ENCODE measurements around the gene ANKRD50. TPM values are rescaled to one million over a fixed set of nuclear protein-coding genes. Genes with fewer than 3 reads are reported as not detected.

ANKRD50 gene
- total RNA-seq, 1 donor from 2014 or later: 58.9 TPM

DNA sequence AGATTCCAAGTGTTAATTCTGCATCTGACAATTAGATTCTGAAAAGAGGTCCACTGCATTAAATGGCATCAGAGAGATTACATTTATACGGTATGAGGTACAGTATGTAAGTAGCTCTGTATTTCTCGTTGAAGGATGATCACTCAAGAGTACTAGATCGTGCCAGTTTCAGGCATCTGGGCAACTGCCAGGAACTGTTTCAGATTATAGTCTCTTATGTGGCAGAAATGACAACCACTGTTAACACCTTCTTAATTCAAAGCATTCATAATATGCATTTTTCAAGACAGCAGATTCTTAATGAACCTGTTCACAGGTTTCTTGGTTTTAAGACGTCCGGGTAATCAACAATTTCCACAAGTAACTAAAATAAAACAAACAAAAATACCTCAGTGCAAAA, 1.6 kb downstream of the ANKRD50 start:
- DNase-seq: no peak
- Mint-ChIP-seq H3K4me1 (ENCODE audit: low read depth, unreplicated experiment) (peaks cover 27% of the 10 kb centered on the region), H3K36me3 (ENCODE audit: unreplicated experiment) (no peaks in the 10 kb centered on the region), H3K4me3 (ENCODE audit: unreplicated experiment) (no peak overlapping the region), H3K27ac (ENCODE audit: unreplicated experiment) (no peak overlapping the region), H3K27me3 (ENCODE audit: unreplicated experiment) (peaks cover 4% of the 10 kb centered on the region), H3K9me3 (ENCODE audit: unreplicated experiment) (peaks cover 7% of the 10 kb centered on the region)
- TF ChIP-seq, protein P1, sequence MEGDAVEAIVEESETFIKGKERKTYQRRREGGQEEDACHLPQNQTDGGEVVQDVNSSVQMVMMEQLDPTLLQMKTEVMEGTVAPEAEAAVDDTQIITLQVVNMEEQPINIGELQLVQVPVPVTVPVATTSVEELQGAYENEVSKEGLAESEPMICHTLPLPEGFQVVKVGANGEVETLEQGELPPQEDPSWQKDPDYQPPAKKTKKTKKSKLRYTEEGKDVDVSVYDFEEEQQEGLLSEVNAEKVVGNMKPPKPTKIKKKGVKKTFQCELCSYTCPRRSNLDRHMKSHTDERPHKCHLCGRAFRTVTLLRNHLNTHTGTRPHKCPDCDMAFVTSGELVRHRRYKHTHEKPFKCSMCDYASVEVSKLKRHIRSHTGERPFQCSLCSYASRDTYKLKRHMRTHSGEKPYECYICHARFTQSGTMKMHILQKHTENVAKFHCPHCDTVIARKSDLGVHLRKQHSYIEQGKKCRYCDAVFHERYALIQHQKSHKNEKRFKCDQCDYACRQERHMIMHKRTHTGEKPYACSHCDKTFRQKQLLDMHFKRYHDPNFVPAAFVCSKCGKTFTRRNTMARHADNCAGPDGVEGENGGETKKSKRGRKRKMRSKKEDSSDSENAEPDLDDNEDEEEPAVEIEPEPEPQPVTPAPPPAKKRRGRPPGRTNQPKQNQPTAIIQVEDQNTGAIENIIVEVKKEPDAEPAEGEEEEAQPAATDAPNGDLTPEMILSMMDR (IDR thresholded peaks at IDR 0.05; ENCODE audit: partially characterized antibody, unreplicated experiment): no peak

DNA sequence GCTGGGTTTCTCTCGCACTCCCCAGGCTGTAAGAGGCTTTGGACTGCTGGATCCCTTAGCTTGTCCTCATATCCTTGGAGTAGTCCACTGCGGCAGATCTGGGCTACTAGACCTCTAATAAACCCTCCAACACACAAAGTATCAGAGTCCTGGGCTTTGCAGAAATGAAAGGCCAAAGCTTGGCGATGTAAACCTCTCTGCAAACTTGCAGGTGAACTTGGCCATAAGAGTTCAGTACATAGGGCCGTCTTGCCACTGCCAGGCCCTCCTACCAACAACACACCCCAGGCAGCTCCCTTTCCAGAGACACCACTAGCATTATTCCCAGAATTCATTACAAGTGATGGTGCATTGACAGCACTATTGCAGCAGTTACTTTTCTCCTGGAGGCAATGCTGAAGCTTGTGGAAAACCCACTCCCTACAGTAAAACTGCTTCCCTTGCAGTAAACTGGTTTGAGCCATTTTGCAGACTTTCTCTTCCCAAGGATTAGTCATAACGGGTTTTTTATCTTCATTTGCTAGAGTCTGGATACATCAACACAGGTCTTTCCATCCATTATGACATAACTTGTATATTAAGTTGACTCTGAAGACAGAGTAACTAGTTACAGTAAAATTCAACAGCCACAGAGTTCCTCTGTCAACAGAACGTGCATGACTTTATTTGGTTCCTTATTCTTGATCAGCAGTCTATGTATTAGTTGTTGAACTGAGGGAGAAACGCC, 2.4 kb downstream of the ANKRD50 start:
- Mint-ChIP-seq H3K36me3 (ENCODE audit: unreplicated experiment) (no peaks in the 10 kb centered on the region), H3K9me3 (ENCODE audit: unreplicated experiment) (peaks cover 7% of the 10 kb centered on the region), H3K27ac (ENCODE audit: unreplicated experiment) (no peak overlapping the region), H3K27me3 (ENCODE audit: unreplicated experiment) (peaks cover 4% of the 10 kb centered on the region), H3K4me1 (ENCODE audit: low read depth, unreplicated experiment) (peaks cover 28% of the 10 kb centered on the region), H3K4me3 (ENCODE audit: unreplicated experiment) (no peak overlapping the region)
- TF ChIP-seq, protein P1 (IDR thresholded peaks at IDR 0.05; ENCODE audit: partially characterized antibody, unreplicated experiment): no peak
- DNase-seq: no peak

DNA sequence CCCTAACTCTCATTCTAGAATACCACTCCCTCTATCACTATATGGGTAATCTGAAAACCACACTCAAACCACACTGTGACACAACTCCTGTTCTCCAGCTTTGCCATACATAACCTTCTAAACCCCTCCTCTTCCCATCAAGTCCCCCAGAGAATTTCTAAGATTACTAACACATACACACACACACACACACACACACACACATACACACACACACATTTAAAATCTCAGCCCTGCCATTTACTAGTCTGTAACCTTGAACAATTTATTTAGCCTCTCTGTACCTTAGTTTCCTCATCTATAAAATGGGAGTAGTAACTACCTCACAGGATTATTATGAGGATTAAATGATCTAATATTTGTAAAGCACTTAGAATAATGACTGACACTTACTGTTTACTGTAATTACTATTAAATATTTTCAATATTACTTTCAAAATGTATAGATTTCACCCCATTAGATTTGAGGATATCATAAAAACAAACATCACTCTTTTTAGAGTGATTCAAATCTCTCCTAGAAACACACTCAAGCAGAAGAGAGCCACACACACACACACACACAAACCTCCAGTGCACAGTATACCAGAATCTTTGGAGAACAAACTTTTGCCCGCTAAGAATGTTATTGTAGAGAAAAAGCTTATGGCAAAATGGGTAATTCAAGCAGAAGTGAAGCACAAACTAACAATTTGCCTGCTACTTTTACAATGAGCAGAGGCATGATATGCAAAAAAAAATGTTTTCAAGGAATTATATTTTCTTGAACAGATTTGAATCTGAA, 3.8 kb downstream of the ANKRD50 start:
- Mint-ChIP-seq H3K4me1 (ENCODE audit: low read depth, unreplicated experiment) (peaks cover 32% of the 10 kb centered on the region), H3K27ac (ENCODE audit: unreplicated experiment) (no peak overlapping the region), H3K27me3 (ENCODE audit: unreplicated experiment) (peaks cover 4% of the 10 kb centered on the region), H3K4me3 (ENCODE audit: unreplicated experiment) (no peak overlapping the region), H3K36me3 (ENCODE audit: unreplicated experiment) (no peaks in the 10 kb centered on the region), H3K9me3 (ENCODE audit: unreplicated experiment) (peaks cover 7% of the 10 kb centered on the region)
- DNase-seq: no peak
- TF ChIP-seq, protein P1 (IDR thresholded peaks at IDR 0.05; ENCODE audit: partially characterized antibody, unreplicated experiment): no peak

DNA sequence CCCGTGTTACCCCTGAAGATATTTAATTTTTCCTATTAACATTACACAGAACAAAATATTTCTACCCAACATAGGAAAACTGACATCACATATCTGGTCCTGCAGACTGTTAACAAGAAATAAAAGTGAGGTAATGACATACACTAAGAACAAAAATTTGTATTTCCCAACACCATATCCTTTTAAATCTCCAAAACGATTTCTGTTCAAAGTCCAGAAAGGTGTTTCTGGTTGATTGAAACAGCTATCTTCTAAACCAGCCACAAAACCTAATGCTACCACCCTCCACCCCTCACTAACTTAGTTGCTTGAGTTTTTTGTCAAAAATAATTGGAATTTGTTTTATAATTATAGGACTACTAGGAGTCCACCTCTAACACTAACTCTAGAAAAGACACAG, 7.1 kb downstream of the ANKRD50 start:
- no peaks in the 10 kb centered on the region for H3K9me3 Mint-ChIP-seq (ENCODE audit: unreplicated experiment)
- H3K4me1 Mint-ChIP-seq (ENCODE audit: low read depth, unreplicated experiment): peaks cover 32% of the 10 kb centered on the region
- TF ChIP-seq, protein P1 (IDR thresholded peaks at IDR 0.05; ENCODE audit: partially characterized antibody, unreplicated experiment): no peak
- DNase-seq: no peak
- H3K27me3 Mint-ChIP-seq (ENCODE audit: unreplicated experiment): no peaks in the 10 kb centered on the region
- H3K4me3 Mint-ChIP-seq (ENCODE audit: unreplicated experiment): no peak overlapping the region
- no peak overlapping the region for H3K27ac Mint-ChIP-seq (ENCODE audit: unreplicated experiment)
- H3K36me3 Mint-ChIP-seq (ENCODE audit: unreplicated experiment): no peaks in the 10 kb centered on the region

DNA sequence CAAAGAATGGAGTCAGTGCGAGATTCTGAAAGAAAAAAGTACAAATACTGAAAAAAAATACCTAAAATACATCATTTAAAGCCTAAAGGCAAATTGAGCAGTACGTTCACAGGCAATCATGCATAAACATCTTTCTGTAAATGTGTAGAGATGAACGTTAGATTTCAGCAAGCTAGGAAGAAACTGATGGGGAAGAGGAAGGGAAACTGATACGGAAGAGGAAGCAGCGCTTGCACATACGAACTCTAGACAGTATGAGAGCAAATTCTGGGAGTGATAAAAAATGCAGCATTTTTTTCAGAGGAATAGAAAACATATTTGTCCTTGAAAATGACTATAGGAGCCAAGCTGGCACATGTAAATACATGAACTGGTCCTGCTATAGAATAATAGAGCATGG, 9.4 kb downstream of the ANKRD50 start:
- TF ChIP-seq, protein P1 (IDR thresholded peaks at IDR 0.05; ENCODE audit: partially characterized antibody, unreplicated experiment): no peak
- Mint-ChIP-seq H3K36me3 (ENCODE audit: unreplicated experiment) (no peaks in the 10 kb centered on the region), H3K27me3 (ENCODE audit: unreplicated experiment) (no peaks in the 10 kb centered on the region), H3K27ac (ENCODE audit: unreplicated experiment) (peak overlapping the region; percentile 10), H3K4me1 (ENCODE audit: low read depth, unreplicated experiment) (peaks cover 22% of the 10 kb centered on the region), H3K9me3 (ENCODE audit: unreplicated experiment) (no peaks in the 10 kb centered on the region), H3K4me3 (ENCODE audit: unreplicated experiment) (peak overlapping the region; percentile 2)
- no peak for DNase-seq
